WERI-Rb-1 (cell line): Measurements from ENCODE around the gene REM2.
A peak's percentile ranks its signal among the peaks of the same experiment; 100 is the strongest.
"Not testable (repeated sequence)": the region's sequence is repeated elsewhere in the genome, so short reads cannot be mapped to it uniquely, and the experiment has no call there.

Experiments used
- DNase-seq: peaks from one replicate; pipeline ENCODE4 v3.0.0-alpha.2; 2020
- H3K27ac ChIP-seq: fragments of 250-450 bp; sonication (Bioruptor Pico); 2 replicates; pipeline ENCODE4 v1.5.1; 2020; ENCODE audit warnings: mild to moderate bottlenecking, moderate library complexity
- H3K27me3 ChIP-seq: fragments of 250-450 bp; sonication (Bioruptor Pico); 2 replicates; pipeline ENCODE4 v1.5.1; 2021; ENCODE audit warnings: mild to moderate bottlenecking, low read depth, moderate library complexity; ENCODE audit not compliant: insufficient read depth, severe bottlenecking
- H3K36me3 ChIP-seq: fragments of 250-450 bp; sonication (Bioruptor Pico); 2 replicates; pipeline ENCODE4 v1.5.1; 2020; ENCODE audit warnings: mild to moderate bottlenecking, moderate library complexity
- H3K4me3 ChIP-seq: 2 replicates; pipeline ENCODE4 v1.5.1; 2011; ENCODE audit warnings: low read depth, mild to moderate bottlenecking, control low read depth, low read length
- H3K9me3 ChIP-seq: fragments of 250-450 bp; sonication (Bioruptor Pico); 2 replicates; pipeline ENCODE4 v1.5.1; 2021; ENCODE audit warnings: mild to moderate bottlenecking, moderate library complexity; ENCODE audit not compliant: severe bottlenecking
- CTCF ChIP-seq: IDR thresholded peaks from 2 replicates; pipeline ENCODE4 v1.5.1; 2011; ENCODE audit warnings: low read depth, mild to moderate bottlenecking, control low read depth, inconsistent platforms, low read length

REM2 gene

GRCh38 chr14:22847661-22848341, 35.2 kb upstream of the REM2 start:
- TF ChIP-seq CTCF = 0 out of 2 replicates have a peak, but pooled peaks have one; percentile 13
- Histone ChIP-seq H3K36me3 (no peaks in the 10 kb centered on the region), H3K27ac (no peak overlapping the region), H3K9me3 (no peaks in the 10 kb centered on the region), H3K27me3 (no peaks in the 10 kb centered on the region), H3K4me3 (no peak overlapping the region)
- DNase-seq = no peak

GRCh38 chr14:22848351-22849164, 34.5 kb upstream of the REM2 start:
- Histone ChIP-seq H3K27me3 (no peaks in the 10 kb centered on the region), H3K9me3 (no peaks in the 10 kb centered on the region), H3K4me3 (no peak overlapping the region), H3K36me3 (no peaks in the 10 kb centered on the region), H3K27ac (no peak overlapping the region)
- no peak for DNase-seq
- no peak for TF ChIP-seq CTCF

GRCh38 chr14:22849212-22849819, 33.7 kb upstream of the REM2 start:
- DNase-seq = no peak
- Histone ChIP-seq H3K27ac (no peak overlapping the region), H3K36me3 (no peaks in the 10 kb centered on the region), H3K27me3 (no peaks in the 10 kb centered on the region), H3K9me3 (no peaks in the 10 kb centered on the region), H3K4me3 (no peak overlapping the region)
- no peak for TF ChIP-seq CTCF

GRCh38 chr14:22850944-22851764, 31.9 kb upstream of the REM2 start:
- no peak overlapping the region for H3K27ac ChIP-seq
- TF ChIP-seq CTCF = no peak
- H3K4me3 ChIP-seq = no peak overlapping the region
- DNase-seq = no peak
- no peaks in the 10 kb centered on the region for H3K27me3 ChIP-seq
- H3K36me3 ChIP-seq = no peaks in the 10 kb centered on the region
- no peaks in the 10 kb centered on the region for H3K9me3 ChIP-seq

- H3K27me3 ChIP-seq, H3K36me3 ChIP-seq, H3K27ac ChIP-seq, DNase-seq, H3K9me3 ChIP-seq, H3K4me3 ChIP-seq: not testable (repeated sequence)
These were observed 30.8 kb upstream of the REM2 start for GRCh38 chr14:22852178-22852577.

GRCh38 chr14:22852599-22852939, 30.5 kb upstream of the REM2 start:
- no peak overlapping the region for H3K4me3 ChIP-seq

More at GRCh38 chr14:22852599-22852939, 30.5 kb upstream of the REM2 start:
- Histone ChIP-seq H3K36me3 (no peaks in the 10 kb centered on the region), H3K27ac (no peak overlapping the region), H3K9me3 (no peaks in the 10 kb centered on the region), H3K27me3 (no peaks in the 10 kb centered on the region)
- DNase-seq = no peak
- TF ChIP-seq CTCF = no peak
